Calu3 (cell line): ENCODE data around the gene NF1. TPM values are rescaled to one million over a fixed set of nuclear protein-coding genes. Genes with fewer than 3 reads are reported as not detected.

Experiments
- BruUV-seq: library from RNA; stranded (reverse); fragments of 400-500 nt; replicated peaks from 2 replicates; lab custom pipeline; 2021; lab: Mats Ljungman, UMichigan
- CTCF ChIA-PET: fragments of 300-600 bp; sonication (Branson Sonifier 250); formaldehyde crosslinking; loops from one replicate; lab custom pipeline; 2022; ENCODE audit warnings: antibody characterized with exemption; lab: Charles Lee
- DNase-seq: peaks from one replicate; pipeline ENCODE4 v3.0.0; 2022
- H3K27ac Mint-ChIP-seq: one replicate; pipeline ENCODE4 v1.8.0; 2022; ENCODE audit warnings: mixed read lengths; ENCODE audit not compliant: unreplicated experiment
- H3K27me3 Mint-ChIP-seq: one replicate; pipeline ENCODE4 v1.8.0; 2022; ENCODE audit warnings: mixed read lengths; ENCODE audit not compliant: unreplicated experiment
- H3K36me3 Mint-ChIP-seq: one replicate; pipeline ENCODE4 v1.8.0; 2022; ENCODE audit warnings: mild to moderate bottlenecking, moderate library complexity, mixed read lengths; ENCODE audit not compliant: insufficient read depth, unreplicated experiment
- H3K4me1 Mint-ChIP-seq: one replicate; pipeline ENCODE4 v1.8.0; 2022; ENCODE audit warnings: mild to moderate bottlenecking, low read depth, mixed read lengths; ENCODE audit not compliant: unreplicated experiment
- H3K4me3 Mint-ChIP-seq: one replicate; pipeline ENCODE4 v1.8.0; 2022; ENCODE audit warnings: mild to moderate bottlenecking, low read depth, moderate library complexity, mixed read lengths; ENCODE audit not compliant: unreplicated experiment
- H3K9me3 Mint-ChIP-seq: one replicate; pipeline ENCODE4 v1.8.0; 2022; ENCODE audit warnings: low read depth, mixed read lengths; ENCODE audit not compliant: unreplicated experiment
- CTCF ChIP-seq: fragments of 200-600 bp; IDR thresholded peaks from one replicate; pipeline ENCODE4 v1.8.0; 2022; ENCODE audit warnings: antibody characterized with exemption; ENCODE audit not compliant: unreplicated experiment
- intact Hi-C: fragments of 100-400 bp; cut with micrococcal nuclease; formaldehyde crosslinking; loops from one replicate; pipeline ENCODE4 v1.10.0; 2022; ENCODE audit not compliant: unreplicated experiment
- total RNA-seq: library from RNA; stranded (reverse); gene quantifications from 2 replicates; pipeline ENCODE4 v1.2.3, GENCODE V29; 2022

The NF1 gene
- total RNA-seq, 1 experiment from 2014 or later = 64.7 TPM

GRCh38 chr17:31116167-31116566, 21.4 kb downstream of the NF1 start:
- Mint-ChIP-seq H3K27ac (no peak overlapping the region), H3K9me3 (no peaks in the 10 kb centered on the region), H3K4me1 (peaks cover 8% of the 10 kb centered on the region), H3K27me3 (no peaks in the 10 kb centered on the region), H3K4me3 (no peak overlapping the region), H3K36me3 (no peaks in the 10 kb centered on the region)
- intact Hi-C loops = no loop called here
- CTCF ChIA-PET = interaction anchor here (1.2 kb wide), 1 partner anchor 22 kb away, joined by 3 read pairs; the partner anchor contains the start of gene NF1
- DNase-seq = no peak
- no TSS peak for BruUV-seq
- no peak for TF ChIP-seq CTCF

DNA sequence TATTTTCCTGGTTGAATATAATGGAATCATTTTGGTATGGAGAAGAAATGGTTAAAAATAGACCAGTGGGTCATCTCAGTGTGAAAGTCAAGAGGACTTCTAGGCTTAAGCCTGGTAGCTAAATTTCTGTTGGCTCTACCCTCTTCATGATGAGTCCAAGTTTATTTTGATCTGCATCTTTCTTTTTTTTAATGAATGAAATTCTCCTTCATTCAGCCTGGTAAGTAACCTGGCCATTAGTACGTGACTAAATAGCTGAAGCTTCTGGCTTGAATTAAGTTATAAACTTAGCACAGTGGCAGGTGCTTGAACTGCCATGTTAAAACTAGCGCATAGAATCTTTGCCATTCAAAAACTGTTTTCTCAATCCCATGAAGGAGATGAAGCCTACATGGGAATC, 28.0 kb downstream of the NF1 start:
- DNase-seq = no peak
- intact Hi-C loops = no loop called here
- H3K27ac Mint-ChIP-seq = no peak overlapping the region
- TF ChIP-seq CTCF = no peak
- no peaks in the 10 kb centered on the region for H3K9me3 Mint-ChIP-seq
- CTCF ChIA-PET = no interaction called here
- H3K4me3 Mint-ChIP-seq = no peak overlapping the region
- no TSS peak for BruUV-seq
- H3K36me3 Mint-ChIP-seq = no peaks in the 10 kb centered on the region
- no peaks in the 10 kb centered on the region for H3K27me3 Mint-ChIP-seq
- H3K4me1 Mint-ChIP-seq = no peaks in the 10 kb centered on the region

DNA sequence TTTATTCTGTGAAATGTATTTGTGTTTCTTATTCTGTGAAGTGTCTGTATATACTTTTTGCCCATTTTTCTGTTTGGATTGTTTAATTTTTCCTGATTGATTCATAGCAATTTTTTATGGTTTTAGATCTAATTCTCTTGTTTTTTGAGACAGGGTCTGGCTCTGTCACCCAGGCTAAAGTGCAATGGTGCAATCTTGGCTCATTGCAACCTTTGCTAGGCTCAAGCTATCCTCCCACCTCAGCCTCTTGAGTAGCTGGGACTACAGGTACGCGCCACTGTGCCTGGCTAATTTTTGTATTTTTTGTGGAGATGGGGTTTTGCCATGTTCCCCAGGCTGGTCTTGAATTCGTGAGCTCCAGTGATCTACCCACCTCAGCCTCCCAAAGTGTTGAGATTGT, 31.5 kb downstream of the NF1 start:
- no peak for TF ChIP-seq CTCF
- Mint-ChIP-seq H3K27ac (no peak overlapping the region), H3K9me3 (no peaks in the 10 kb centered on the region), H3K36me3 (no peaks in the 10 kb centered on the region), H3K4me1 (no peaks in the 10 kb centered on the region), H3K27me3 (no peaks in the 10 kb centered on the region), H3K4me3 (no peak overlapping the region)
- DNase-seq = no peak
- CTCF ChIA-PET = no interaction called here
- intact Hi-C loops = no loop called here
- no TSS peak for BruUV-seq

DNA sequence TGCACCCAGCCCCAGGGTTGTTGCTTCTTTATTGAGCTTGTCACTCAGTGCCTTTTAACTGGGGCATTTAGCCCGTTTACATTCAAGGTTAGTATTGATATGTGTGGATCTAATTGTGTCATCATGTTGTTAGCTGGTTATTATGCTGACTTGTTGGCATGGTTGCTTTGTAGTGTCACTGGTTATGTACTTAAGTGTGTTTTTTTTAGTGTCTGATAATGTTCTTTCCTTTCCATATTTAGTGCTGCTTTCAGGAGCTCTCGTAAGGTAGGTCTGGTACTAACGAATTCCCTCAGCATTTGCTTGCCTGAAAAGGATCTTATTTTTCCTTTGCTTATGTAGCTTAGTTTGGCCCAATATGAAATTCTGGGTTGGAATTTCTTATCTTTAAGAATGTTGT, 33.5 kb downstream of the NF1 start:
- no peaks in the 10 kb centered on the region for H3K9me3 Mint-ChIP-seq
- H3K27ac Mint-ChIP-seq = no peak overlapping the region
- no peak overlapping the region for H3K4me3 Mint-ChIP-seq
- no TSS peak for BruUV-seq
- no peaks in the 10 kb centered on the region for H3K4me1 Mint-ChIP-seq
- intact Hi-C loops = no loop called here
- H3K36me3 Mint-ChIP-seq = no peaks in the 10 kb centered on the region
- no peak for DNase-seq
- CTCF ChIA-PET = no interaction called here
- no peaks in the 10 kb centered on the region for H3K27me3 Mint-ChIP-seq
- no peak for TF ChIP-seq CTCF
